Mesothelial cell of epicardium (in vitro differentiated cells): ENCODE data around the gene RTP5. TPM values are rescaled to one million over a fixed set of nuclear protein-coding genes. Genes with fewer than 3 reads are reported as not detected.
"Not testable (repeated sequence)": the region's sequence is repeated elsewhere in the genome, so short reads cannot be mapped to it uniquely, and the experiment has no call there.

Experiments
- DNase-seq, 2 experiments: peaks; one replicate each; pipeline ENCODE4 v3.0.0; 2021; ENCODE audit warnings: low spot score in 2 of 2; ENCODE audit not compliant: unreplicated experiment in 2 of 2
- H3K27ac Mint-ChIP-seq: 2 replicates; pipeline ENCODE4 v1.8.0; 2021; ENCODE audit warnings: mixed read lengths
- H3K27me3 Mint-ChIP-seq: 2 replicates; pipeline ENCODE4 v1.8.0; 2021; ENCODE audit warnings: low read depth, mixed read lengths
- H3K36me3 Mint-ChIP-seq: 2 replicates; pipeline ENCODE4 v1.8.0; 2021; ENCODE audit warnings: mixed read lengths
- H3K4me1 Mint-ChIP-seq: 2 replicates; pipeline ENCODE4 v1.8.0; 2021; ENCODE audit warnings: mixed read lengths
- H3K4me3 Mint-ChIP-seq: 2 replicates; pipeline ENCODE4 v1.8.0; 2021; ENCODE audit warnings: mild to moderate bottlenecking, moderate library complexity, mixed read lengths
- H3K9me3 Mint-ChIP-seq: 2 replicates; pipeline ENCODE4 v1.8.0; 2021; ENCODE audit warnings: mixed read lengths
- total RNA-seq: library from RNA; stranded (reverse); gene quantifications from 3 replicates; pipeline ENCODE4 v1.2.1, GENCODE V29; 2021
- TF ChIP-seq, protein P1 (sequence below): fragments of 200-600 bp; sonication (generic); IDR thresholded peaks from one replicate; pipeline ENCODE4 v1.5.0; 2021; ENCODE audit warnings: antibody characterized with exemption; ENCODE audit not compliant: unreplicated experiment

RTP5 gene
- total RNA-seq, 1 donor from 2014 or later: not detected

GRCh38 chr2:241904791-241905710 lies 35.5 kb downstream of the RTP5 start:
- H3K4me3 Mint-ChIP-seq: no peak overlapping the region
- H3K36me3 Mint-ChIP-seq: no peaks in the 10 kb centered on the region
- no peak for DNase-seq
- no peak overlapping the region for H3K27ac Mint-ChIP-seq
- H3K9me3 Mint-ChIP-seq: no peaks in the 10 kb centered on the region
- H3K27me3 Mint-ChIP-seq: no peaks in the 10 kb centered on the region
- TF ChIP-seq, protein P1, sequence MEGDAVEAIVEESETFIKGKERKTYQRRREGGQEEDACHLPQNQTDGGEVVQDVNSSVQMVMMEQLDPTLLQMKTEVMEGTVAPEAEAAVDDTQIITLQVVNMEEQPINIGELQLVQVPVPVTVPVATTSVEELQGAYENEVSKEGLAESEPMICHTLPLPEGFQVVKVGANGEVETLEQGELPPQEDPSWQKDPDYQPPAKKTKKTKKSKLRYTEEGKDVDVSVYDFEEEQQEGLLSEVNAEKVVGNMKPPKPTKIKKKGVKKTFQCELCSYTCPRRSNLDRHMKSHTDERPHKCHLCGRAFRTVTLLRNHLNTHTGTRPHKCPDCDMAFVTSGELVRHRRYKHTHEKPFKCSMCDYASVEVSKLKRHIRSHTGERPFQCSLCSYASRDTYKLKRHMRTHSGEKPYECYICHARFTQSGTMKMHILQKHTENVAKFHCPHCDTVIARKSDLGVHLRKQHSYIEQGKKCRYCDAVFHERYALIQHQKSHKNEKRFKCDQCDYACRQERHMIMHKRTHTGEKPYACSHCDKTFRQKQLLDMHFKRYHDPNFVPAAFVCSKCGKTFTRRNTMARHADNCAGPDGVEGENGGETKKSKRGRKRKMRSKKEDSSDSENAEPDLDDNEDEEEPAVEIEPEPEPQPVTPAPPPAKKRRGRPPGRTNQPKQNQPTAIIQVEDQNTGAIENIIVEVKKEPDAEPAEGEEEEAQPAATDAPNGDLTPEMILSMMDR: no peak
- H3K4me1 Mint-ChIP-seq: peaks cover 9% of the 10 kb centered on the region

GRCh38 chr2:241905716-241906377 lies 36.3 kb downstream of the RTP5 start:
- H3K4me1 Mint-ChIP-seq: peaks cover 9% of the 10 kb centered on the region
- TF ChIP-seq, protein P1: no peak
- no peak overlapping the region for H3K27ac Mint-ChIP-seq
- no peaks in the 10 kb centered on the region for H3K36me3 Mint-ChIP-seq
- H3K4me3 Mint-ChIP-seq: no peak overlapping the region
- no peak for DNase-seq
- no peaks in the 10 kb centered on the region for H3K27me3 Mint-ChIP-seq
- H3K9me3 Mint-ChIP-seq: no peaks in the 10 kb centered on the region

DNA sequence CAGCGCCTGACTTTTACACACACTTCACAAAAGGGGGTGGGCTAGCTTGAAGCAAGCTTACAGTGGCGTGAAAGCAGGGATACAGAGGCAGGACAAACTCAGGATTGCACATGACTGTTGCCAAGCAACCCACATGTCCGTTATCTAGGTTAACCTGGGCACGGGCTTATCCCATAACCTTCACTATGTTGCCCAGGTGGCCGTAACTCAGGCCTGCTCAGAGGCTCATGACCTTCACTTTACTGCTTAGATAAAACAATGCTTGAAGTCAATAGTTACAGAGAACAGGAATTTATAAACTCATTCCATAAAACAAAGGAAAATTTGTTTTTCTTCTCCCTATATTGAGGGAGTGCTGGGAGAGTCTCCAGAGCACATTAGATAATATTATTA lies 36.8 kb downstream of the RTP5 start:
- not testable (repeated sequence) for H3K9me3 Mint-ChIP-seq, H3K4me1 Mint-ChIP-seq, H3K27me3 Mint-ChIP-seq, DNase-seq, H3K36me3 Mint-ChIP-seq, H3K27ac Mint-ChIP-seq, H3K4me3 Mint-ChIP-seq

GRCh38 chr2:241906826-241907570 lies 37.5 kb downstream of the RTP5 start:
- peaks cover 4% of the 10 kb centered on the region for H3K9me3 Mint-ChIP-seq
- no peak for DNase-seq
- no peak overlapping the region for H3K27ac Mint-ChIP-seq

GRCh38 chr2:241907831-241908230 lies 38.3 kb downstream of the RTP5 start:
- H3K9me3 Mint-ChIP-seq, H3K27me3 Mint-ChIP-seq, DNase-seq, H3K27ac Mint-ChIP-seq, H3K4me1 Mint-ChIP-seq, H3K36me3 Mint-ChIP-seq, H3K4me3 Mint-ChIP-seq: not testable (repeated sequence)

More at GRCh38 chr2:241906826-241907570, 37.5 kb downstream of the RTP5 start:
- Mint-ChIP-seq H3K36me3 (no peaks in the 10 kb centered on the region), H3K27me3 (no peaks in the 10 kb centered on the region), H3K4me3 (no peak overlapping the region), H3K4me1 (no peaks in the 10 kb centered on the region)
- TF ChIP-seq, protein P1: no peak

GRCh38 chr2:241908686-241909420 lies 39.3 kb downstream of the RTP5 start:
- DNase-seq: no peak
- Mint-ChIP-seq H3K4me1 (no peaks in the 10 kb centered on the region), H3K4me3 (no peak overlapping the region), H3K27ac (no peak overlapping the region), H3K27me3 (no peaks in the 10 kb centered on the region), H3K9me3 (peaks cover 16% of the 10 kb centered on the region), H3K36me3 (peaks cover 2% of the 10 kb centered on the region)
- TF ChIP-seq, protein P1: no peak
